HG03432 (cell line): ENCODE results near the gene PPM1F.

Experiments used
- ATAC-seq: cut with Tn5 transposase; IDR thresholded peaks from one replicate; pipeline ENCODE4 v1.9.1; 2021; ENCODE audit warnings: mild to moderate bottlenecking, moderate library complexity; ENCODE audit not compliant: unreplicated experiment

Gene PPM1F

DNA sequence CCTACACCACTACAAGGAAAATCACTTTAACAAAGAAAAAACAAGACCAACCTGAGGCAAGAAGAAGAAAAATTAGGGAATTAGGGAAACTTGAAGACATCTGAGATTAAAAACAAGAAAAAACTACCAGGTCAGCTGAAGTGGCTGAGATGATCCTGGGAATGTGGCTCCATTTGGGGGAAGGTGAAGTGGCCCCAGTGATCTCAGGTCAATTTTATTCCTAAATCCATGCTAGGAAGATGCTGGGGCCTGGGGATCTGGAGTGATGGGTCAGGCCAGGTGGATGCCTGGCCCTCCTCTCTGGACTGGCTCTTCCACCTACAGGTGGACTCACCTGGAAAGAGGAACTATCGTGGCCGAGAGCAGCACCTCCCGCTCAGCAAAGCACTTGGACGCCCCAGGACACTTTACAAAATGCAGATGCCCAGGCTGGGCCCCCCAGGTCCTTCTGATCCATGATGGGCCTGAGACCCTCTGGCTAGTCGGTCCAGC lies 23.3 kb upstream of the PPM1F start:
- ATAC-seq, result no peak

DNA sequence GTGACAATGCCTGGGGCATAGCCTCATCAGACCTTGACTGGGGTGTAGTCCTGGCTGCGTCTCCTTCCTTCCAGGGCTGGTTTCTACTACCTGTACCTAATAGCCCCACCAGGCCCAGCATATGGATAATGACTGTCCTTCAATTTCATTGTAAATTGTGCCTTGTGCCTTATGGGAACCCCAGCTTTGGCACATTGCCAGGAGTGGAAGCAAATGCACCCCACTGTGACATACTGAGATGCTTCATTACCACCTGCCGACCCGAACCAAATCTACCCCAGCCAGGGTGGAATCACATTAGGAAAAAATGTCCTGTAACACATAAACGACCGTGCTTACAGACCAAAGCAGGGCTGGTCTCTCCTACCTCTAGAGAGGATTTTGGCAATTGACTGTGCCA lies 22.6 kb upstream of the PPM1F start:
- ATAC-seq, result no peak

DNA sequence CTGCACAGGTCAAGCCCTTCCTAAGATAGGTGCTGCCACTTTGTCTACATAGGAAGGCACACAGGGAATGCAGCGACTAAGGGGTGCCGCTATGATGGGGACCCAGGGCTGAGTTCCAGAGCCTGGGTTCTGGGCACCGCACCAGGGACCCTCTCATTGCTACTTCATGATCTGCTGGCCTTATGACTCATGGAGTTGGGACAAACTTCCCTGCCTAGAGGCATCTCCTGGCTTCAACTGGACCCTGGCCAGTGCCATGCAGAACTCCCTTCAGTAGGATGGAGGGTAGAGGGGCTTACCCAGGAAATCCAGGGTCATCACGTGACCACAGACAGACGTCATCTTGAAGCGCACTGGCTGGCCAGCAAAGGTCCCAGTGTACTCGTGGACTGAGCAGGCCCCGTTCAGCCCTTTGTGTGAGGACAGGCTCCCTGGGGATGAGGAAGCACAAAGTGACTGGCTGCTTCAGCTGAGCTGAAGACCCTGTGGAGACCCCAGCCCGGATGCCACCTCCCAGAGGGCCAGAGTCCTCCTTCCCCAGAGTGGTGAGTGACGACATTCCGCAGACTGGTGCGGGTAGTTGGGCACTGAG lies 21.5 kb upstream of the PPM1F start:
- ATAC-seq, result no peak

DNA sequence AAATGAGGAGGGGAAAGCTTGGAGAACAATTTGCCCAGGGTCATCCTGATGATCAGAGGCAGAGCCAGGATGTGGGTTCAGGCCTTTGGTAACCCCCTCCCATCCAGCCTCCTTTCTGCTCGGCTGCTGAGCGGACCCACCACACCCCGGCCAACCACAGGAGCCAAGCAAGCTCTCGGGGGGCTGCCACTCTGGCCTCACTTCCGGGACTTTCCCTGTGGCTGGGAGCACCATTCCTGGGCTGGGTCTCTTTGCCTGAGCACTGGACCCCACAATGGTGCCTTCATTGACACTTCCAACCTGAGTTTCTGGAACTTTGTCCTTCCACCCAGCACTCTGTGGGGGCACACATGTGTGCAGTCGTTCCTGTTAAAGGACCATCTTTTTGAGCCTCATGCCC lies 20.2 kb upstream of the PPM1F start:
- ATAC-seq, result no peak

DNA sequence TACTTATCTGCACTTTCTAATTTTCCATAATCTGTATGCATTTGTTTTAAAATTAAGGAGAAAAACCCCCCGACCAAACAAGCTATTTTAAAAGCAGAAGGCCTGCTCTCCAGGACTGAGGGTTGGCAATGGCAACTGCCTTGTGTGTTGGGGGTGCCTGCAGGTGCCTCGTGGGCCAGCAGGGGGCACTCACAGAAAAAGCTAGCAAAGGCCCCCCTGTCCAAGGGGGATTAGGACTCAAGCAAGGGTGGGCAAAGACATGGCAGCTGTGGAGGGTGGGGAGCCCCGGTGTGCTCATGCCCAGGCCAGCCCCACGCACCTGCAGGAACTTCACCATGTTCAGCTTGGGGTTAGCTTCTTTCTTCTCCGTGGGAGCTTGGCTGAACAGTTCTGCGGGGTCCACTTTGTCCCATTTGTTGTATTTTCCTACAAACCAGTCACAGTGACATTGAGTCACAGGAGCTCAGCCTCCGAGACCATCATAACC lies 19.7 kb upstream of the PPM1F start:
- ATAC-seq, result no peak

DNA sequence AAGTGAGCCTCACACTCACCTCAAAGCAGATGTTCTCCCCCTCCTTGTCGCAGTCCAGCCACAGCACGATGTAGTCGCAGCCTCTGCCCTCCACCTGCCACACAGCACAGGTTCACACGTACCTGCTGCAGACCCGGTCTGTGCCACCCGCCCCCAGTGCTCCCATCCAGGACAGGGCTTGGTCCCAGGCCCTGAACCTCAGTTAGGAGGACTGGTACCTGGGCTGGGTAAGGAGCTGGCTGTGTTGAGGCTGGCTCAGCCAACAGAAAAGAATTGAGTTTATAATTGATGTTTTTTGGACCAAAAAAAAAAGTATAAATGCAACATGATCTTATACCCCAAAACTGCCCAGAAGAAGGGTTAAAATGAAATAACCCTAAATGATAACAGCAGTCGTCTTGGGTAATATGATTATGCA lies 19.2 kb upstream of the PPM1F start:
- no peak for ATAC-seq

DNA sequence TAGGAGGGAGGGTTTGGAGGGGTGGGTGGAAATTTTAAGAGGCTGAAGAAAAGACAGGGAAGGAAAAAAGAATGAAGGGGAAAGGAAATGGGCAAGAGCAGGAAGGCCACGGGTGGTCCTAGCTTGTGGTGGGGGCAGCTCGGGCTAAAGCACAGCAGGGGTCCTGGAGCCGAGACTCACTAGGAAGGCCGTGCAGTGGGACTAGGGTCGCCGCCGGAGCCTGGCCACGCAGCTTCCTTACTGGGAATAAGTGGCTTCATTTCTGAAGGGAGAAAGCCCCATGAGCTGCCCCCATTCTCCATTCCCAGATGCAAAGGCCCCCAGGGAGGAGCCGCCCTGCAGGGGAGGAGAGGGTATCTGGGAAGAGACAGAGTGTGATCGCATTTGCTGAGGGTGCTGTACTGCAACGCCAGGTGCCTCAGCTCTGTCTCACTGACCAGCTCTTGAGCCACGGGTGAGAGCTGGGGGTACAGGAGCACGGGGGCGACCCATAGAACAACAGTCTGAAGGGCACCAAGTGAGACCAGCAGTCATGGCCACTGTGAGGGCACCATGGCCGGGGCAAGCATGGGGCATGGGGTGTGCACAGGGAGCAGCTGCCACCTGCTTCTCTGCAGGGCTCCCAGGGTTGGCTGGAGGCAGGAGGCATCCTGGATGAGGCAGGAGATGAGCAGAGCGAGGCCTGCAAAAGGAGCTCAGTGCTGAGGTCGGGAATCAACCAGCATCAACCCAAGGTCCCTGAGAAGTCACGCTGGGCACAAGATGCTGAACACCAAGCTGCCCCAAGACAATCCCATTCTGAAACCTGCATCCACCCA lies 18.4 kb upstream of the PPM1F start:
- ATAC-seq, result no peak

DNA sequence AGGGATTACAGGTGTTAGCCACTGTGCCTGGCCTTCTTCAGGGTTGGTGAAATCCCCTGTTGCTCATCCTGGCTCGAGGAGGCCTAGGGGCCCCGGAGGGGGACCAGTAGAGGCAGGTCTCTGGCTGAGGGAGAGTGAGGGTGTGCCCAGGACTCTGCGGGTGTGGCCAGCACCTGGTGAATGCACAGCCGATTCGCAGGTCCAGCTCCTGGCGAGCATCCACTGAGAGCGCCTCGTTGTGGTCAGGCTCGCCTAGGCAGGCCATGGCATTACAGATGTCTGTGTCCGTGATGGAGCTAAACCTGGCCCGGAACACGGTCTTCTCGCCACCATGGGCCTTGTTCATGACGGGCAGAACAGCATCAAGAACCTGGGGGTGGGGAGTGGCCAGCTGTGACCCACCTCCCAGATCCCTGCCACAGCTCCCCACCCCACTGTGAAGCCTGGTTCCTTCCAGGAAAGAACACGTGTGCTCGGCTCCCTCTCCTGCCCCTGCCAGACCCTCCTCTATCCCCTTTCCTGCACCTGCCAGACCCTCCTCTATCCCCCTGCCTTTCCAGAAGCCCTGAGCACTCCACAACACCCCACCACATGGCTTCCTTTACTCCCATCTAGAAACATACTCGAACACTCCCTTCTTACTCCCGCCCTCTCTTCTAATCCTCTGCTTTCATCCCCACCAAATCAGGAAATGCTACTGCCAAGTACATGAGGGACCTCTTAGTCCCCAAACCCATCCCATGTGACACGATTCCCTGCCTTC lies 17.6 kb upstream of the PPM1F start:
- ATAC-seq, result no peak

DNA sequence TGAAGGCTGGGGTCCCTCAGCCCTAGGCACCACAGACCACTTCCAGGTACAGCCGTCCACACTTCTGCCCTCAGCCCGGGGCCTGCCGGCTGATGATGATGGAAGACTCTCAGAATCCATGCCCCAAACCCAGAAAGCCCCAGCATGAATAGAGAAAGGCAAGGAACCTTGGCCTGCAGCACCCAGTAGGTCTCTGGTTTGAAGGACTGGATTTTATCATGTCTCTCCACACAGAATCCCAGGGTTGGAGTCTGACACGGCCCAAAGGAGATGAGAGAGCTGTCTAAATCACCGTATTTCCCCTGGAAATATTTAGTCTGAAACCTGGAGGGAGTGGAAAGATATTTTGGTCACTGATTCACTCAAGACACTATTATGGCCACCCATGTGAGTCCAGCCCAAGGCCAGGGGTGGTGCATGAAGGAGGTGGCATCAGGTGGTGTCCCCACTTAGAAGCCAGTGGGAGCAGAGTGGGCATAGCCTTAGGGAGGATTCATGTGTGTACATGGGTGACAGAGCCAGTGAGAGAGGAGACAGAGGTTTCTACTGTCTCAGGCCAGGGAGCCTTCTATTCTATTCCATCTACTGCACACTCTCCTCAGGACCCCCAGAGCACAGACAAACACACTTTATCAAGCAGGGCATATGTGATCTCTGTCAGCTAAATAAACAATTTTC lies 15.9 kb upstream of the PPM1F start:
- no peak for ATAC-seq

DNA sequence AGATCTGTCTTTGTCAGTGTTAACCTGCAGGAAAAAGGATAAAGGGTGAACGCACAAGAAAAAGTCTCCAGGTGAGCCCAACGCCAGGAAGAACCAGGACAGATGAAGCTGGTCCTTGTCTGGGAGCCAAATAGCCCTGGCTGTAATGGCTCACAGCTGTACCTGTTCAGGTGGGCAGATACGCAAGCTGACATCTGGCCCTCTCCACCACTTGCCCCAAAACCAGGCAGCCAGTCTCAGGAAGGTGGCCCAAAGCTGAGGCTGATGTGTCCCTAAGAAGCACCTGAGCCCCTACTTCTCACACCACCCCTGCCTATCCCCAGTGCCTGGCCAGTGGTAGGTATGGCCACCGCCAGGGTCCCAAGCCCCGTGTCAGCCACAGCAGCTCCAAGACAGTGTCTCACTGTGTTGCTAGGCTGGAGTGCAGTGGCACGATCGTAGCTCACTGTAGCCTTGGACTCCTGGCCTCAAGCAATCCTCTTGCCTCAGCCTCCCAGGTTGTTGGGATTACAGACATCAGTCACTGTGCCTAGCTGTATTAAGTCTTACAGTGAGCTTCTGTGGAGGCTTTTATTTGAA lies 15.1 kb upstream of the PPM1F start:
- no peak for ATAC-seq

DNA sequence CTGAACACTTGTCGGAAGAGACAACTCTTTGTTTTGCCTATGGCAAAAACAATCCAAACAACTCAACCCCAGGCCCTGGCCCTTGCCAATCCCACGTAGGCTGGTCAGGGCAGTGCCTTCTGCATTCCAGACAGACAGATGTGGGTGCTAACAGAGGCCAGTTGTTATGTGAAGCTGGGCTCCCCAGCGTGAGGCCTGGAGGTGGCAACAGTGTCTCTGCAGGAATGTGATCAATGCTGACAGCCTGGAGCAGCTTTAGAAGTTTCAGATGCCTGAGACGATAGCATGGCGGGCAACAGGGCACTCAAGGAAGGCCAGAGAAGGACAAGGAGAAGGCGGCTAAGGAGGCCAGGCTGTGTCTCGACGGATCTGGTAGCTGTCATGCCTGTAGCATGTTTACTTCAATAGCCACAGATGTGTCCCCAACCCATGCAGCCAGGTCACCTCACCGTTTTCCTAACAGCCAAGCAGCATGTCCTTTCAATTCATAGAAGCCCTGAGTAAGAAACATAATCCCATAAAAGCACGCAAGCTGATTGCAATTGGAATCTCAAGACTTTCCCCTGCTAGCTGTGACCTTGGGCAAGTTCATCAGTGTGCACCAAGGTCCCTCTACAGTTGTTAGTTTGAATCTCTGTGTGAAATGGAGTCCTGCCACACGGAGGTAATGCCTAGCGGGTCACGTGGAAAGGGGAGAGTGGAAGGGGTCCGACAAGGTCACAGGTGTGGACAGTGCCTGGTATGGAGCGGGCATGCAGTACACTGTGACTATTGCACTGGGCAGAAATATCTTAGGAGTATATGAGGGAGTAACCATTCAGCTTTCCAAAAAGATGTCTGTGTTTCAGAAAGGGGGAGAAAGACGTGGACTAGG lies 14.2 kb upstream of the PPM1F start:
- no peak for ATAC-seq

DNA sequence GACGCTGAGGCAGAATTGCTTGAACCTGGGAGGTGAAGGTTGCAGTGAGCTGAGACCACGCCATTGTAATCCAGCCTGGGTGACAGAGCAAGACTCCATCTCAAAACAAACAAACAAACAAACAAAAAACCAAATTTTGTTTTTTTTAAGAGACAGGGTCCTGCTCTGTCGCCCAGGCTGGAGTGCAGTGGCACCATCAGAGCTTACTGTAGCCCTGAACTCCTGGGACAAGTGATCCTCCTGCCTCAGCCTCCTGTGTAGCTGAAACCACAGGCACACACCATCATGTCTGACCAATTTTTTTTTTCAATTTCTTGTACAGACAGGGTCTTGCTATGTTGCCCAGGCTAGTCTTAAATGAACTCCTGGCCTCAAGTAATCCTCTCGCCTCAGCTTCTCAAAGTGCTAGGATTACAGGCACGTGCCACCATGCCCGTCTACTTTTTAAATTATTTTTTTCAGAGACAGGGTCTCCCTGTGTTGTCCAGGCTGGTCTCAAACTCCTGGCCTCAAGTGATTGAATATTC lies 13.2 kb upstream of the PPM1F start:
- ATAC-seq, result no peak

DNA sequence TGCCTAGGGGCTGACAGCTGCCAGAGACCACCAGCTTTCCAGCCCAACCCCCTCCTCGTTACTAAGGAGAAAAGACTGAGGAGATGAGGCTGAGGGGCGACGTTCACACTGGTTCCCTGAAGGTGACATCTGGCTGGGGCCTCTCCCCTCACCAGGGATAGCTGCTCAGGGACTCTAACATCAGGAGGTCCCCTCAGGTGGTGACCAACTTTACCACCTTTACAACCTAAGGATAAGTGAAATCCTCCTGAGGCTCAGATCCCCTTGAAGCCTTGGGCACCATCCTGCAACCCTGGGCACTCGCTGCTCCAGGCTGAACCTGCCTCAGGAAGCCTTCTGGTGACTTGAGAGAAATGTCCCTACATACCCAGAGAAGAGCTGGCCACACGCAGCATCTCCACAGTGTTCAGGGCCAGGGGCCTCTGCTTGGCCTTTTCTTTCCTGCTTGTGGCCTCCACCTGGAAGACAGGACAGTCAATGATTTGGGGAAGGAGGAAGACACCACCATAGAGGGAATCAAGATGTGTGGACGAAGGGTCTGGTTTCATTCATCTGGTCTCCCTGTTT lies 12.4 kb upstream of the PPM1F start:
- ATAC-seq, result no peak

DNA sequence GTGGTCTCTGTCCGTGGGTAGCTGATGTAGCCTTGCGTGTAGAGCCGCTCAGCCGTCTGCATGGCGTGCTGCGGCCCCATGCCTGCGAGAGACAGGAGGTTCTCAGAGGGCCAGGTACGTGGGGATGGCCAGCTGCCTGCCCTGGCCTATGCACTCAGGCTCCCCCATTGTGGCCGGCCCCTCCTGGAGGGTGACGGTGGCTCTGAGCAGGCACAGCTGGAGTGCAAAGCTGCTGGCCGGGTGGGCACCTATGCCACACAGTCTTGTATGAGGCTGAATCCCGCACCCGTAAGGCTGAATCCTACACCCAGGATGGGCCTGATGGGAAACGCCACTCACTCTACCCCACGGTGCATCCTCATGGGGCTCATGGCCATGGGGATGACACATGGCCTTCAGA lies 11.6 kb upstream of the PPM1F start:
- no peak for ATAC-seq

DNA sequence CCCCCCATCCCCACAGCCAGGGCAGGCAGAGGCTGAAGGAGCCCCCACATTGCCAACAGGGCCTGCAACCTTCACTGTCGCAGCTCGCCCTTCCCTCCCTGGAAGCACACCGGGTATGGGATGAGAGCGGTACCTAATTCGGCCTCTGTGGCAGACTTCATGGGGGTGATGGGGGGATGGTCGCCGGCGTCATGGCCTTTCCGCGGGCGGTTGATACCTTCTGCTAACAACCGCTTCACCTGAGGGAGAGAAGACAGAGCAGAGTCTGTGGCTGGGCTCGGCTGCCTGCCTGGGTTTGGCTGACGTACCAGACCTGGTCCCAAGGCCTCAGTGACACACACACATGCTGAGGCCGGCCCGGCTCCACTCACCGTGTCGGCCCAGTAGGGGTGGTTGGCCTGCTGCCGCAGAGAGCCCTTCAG lies 11.2 kb upstream of the PPM1F start:
- ATAC-seq, result no peak

DNA sequence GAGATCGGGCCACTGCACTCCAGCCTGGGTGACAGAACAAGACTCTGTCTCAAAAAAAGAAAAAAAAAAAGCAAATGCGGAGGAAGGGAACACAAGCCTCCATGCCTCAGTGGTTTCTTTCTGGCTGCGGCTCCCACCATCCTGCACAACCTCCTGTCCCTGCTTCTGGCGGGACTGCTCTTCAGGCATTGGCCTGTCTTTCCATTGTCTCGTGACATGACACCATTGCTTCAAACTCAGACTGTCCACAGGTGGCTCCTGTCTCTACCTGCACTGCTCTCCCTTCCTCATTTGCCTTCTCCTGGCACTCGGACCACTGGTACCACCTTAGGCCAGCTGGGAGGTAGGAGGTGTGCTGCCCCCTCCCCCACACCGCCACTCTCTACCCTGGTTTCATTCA lies 10.6 kb upstream of the PPM1F start:
- no peak for ATAC-seq

DNA sequence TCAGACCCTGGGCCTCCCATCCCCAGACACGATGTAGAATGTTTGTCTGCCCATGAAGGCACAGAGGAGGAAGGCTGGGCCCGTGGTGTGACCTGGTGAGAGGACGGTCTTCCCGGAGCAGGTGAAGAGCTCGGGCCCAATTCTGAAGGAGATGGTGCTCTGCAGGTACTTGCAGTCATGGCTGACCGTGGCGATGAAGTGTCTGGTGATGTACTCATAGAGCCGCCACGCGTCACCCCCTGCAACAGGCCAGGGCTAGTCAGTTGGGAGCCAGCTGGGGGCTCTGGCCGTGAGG lies 10.0 kb upstream of the PPM1F start:
- no peak for ATAC-seq

DNA sequence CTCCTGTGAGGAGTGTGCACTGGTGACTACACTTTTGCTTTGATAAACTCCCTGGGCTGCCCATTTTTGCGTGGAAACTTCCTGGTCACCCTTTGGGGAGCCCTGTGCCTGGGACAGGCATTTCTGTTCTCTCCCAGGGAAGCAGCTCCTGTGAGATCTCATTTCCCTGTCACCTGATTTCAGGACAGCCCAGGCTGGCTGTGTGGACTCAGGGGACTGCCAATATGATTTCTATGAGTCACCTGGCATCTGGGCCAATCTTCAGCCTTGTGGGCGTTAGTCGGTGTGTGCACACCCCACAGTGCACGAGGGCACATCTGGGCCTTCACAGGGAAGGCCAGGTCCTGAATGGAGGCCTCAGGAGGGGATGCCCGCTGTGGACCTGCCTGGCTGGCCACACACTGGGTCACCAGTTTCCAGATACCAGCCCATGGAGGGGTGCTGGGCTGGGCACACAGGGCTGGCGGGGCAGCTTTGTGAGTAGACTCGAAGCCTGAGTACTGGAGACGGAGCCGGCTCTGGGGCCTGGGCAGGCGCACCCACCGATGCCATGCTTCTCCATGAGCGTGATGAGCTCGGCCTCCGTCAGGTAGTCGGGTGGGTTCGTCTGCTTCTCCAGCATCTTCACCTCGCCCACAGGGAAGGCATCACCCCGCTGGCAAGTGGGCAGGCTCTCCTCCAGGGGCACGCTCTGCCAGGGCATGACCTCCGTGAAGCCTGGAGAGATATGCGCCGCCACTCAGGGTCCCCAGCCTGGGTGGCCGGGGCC lies 9.4 kb upstream of the PPM1F start:
- ATAC-seq, result no peak
